HG03575 (cell line): ENCODE results near the gene ACTL10.

Experiments used
- ATAC-seq: cut with Tn5 transposase; IDR thresholded peaks from one replicate; pipeline ENCODE4 v1.9.1; 2021; ENCODE audit not compliant: unreplicated experiment, insufficient number of reproducible peaks, low FRiP score; ENCODE audit errors: extremely low read depth

ACTL10 gene

DNA sequence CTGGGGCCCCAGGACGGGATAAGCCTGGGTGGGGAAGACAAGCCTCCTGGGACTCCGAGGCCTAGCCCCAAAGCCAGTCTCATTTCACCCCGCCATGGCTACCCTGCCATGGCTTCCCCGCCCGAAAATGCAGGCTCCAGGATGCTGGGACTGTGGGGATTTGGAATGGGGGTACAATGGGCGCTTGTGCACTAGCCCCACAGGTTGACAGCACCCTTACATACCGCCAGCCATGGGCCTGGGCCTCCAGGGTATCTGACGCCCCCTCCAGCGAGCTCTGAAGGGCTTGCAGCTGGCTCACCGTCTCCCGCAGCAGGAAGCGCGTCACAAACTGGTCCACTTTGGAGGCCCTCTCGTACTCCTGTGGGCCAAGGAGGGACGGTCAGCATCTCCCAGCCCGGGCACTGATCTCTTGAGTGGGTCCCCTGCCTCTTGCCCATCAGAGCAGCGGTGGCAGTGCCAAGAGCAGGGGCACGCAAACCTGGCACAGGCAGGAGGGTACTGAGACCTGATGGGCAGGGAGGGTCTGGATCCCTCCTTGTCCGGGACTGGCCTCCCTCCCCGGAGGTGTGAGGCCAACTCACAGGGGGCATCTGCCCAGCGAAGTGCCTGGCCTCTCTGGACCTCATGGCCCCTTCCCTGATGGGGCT lies 6.6 kb upstream of the ACTL10 start:
- no peak for ATAC-seq

- no peak for ATAC-seq
Observed at GRCh38 chr20:33660685-33661058, 6.1 kb upstream of the ACTL10 start.

DNA sequence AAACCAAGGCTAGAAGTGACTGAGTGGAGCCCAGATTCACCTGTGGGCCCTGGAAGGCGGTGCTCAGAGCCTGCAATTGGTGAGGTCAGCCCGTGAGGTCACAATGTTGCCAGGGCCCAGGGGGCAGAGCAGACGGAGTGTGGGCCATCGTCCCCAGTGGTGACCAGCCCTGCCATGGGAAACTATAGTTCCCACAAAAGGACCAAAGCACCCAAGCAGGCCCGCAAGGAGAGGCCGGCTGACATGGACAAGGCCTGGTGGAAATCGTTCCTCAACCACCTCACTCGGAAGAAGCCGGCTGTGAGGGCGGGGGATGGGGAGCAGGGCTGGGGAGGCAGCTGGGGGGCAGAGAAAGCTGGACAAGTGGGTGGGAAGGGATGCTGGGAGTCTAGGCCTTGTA lies 4.6 kb upstream of the ACTL10 start, which contains the start of gene C20orf144:
Gene C20orf144, plus strand, starts transcription at position 156 of the 400 bp plus-strand sequence. Its CDS starts 19 bp downstream, at position 175.
- ATAC-seq = no peak

DNA sequence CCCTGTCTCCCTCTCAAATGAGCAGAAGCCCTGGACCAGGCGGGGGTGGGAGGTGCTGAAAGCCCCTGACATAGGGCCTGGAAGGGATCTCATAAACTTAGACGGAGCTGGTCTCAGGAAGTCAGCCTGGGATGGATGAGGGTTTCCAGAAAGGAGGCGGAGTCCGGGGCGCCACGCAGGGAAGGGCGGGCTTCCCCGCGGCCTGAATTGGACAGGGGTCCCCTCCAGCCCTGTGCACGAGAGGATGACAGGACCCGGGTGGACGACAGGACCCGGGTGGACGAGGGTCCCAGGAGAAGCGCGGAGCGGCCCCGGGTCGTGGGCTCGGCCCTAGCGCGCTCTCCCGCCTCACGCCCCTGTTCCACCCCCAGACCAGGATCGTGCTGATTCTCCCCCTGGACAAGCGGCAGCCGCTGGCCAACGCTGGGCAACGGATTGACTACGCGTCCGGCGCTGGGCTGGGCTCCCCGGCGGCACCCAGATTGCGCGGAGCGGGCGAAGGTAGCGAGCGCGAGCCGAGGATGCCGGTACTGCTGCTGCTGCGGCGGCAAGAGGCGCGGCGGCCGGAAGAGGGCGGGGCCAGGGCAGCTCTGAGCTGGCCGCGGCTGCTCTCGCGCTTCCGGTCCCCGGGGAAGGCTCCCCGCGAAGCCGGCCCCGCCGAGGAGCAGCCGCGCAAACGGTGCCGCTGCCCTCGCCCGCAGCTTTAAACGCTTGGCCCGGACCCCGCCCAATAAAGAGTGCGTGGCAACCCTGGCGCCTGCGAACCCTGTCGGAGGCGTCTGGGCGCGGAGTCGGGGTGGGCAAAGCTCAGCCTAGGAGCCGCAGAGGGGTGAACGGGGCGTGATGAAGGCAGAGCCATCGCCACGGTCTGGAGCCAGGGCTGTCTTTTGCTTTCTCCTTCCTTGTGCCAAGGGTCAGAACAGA lies 3.3 kb upstream of the ACTL10 start:
- ATAC-seq = no peak

DNA sequence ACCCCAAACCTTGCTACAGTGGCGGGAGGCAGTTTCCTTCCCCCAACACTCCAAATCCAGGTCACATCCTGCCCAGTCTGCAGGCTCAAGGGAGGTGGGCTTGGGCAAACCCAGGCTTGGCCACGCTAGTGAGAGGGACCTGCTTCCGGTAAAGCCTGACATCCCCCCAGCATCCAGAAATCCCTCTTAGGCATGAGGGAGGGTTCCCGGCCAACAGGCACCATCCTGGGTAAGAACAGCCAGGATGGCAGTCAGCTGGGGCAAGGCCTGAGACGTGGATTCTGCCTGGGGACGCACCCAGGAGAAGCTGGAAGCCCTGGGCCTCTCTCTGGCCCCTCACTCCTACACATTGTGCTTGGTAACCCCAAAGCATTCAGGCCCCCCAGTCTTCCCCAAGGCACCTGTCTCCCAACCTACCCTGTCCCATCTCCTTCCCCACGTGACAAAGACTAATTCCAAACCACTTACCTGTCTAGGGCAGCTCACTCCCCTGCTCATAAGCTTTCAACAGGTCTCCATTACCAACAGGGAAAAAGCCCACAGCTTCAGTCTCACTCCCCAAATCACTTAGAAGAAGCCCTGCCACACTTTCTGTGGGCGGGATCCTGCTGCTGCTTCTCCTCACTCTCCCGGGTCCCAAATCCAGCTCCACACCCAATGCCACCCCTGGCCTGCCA lies 2.5 kb upstream of the ACTL10 start:
- ATAC-seq = no peak

GRCh38 chr20:33664762-33665144 lies 2.0 kb upstream of the ACTL10 start:
- no peak for ATAC-seq

DNA sequence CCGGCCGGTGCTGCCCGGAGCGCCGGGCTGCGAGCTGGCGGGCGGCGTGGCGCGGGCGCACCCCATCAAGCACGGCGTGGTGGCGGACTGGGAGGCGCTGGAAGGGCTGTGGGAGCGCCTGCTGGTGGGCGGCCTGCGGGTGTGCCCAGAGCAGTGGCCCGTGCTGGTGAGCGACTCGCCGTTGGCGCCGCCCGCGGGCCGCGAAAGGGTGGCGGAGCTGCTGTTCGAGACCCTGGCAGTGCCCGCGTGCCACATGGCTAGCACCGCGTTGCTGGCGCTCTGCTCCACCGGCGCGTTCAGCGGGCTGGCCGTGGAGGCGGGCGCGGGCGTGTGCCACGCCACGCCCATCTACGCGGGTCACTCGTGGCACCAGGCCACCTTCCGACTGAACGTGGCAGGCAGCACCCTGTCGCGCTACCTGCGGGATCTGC lies 517 bp downstream of the ACTL10 start:
- no peak for ATAC-seq

DNA sequence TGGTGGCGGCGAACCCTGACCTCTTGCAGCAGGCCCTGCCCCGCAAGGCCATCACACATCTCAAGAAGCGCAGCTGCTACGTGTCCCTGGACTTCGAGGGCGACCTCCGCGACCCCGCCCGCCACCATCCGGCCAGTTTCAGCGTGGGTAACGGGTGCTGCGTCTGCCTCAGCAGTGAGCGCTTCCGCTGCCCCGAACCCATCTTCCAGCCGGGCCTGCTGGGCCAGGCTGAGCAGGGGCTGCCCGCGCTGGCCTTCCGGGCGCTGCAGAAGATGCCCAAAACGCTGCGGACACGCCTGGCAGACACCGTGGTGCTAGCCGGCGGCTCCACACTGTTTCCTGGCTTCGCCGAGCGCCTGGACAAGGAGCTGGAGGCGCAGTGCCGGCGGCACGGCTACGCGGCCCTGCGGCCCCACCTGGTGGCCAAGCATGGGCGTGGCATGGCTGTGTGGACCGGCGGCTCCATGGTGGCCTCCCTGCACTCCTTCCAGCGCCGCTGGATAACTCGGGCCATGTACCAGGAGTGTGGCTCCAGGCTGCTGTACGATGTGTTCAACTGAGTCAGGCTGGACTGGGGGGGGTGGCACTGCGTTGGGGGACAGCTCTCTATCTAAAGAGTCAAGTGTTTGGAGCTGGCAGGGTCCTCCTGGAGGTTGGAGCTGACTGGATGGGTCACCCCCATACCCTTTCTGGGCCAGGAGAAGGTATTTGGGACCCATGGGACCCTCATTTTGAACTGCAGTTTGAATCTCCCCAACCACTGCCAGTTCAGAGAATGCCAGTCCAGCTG lies 1.1 kb downstream of the ACTL10 start:
- no peak for ATAC-seq

DNA sequence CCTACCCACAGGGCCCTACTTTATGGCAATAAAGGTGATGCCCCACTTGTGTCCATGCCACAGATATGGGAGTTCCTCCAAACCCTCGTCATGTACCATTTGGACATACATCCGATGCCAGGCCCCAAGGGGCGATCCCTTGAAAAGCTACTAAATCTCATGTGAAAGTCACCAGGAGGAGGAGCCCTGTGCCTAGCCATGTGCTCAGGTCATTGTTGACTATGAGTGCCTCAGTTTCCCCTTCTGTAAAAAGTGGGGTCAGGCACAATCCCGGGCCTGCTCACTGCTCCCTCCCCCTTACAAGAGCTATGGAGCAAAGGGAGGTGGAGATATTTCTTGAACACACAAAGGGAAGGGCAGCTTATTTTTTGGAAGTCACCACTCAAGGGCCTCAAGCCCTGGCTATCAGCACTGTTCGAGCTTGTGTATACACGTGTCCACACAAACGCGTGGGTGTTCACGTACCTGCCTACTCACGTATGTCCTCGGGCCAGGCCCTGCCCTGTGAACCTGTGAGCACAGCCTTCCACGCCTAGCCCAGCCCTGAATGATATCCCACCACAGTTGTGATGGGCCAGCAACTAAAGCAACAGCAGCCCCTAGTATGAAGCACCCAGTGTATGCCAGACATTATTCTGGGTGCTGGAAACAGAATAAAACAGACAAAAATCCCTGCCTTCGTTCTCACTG lies 1.9 kb downstream of the ACTL10 start:
- ATAC-seq = no peak

GRCh38 chr20:33669224-33669623 lies 2.5 kb downstream of the ACTL10 start:
- no peak for ATAC-seq

GRCh38 chr20:33669873-33670640 lies 3.3 kb downstream of the ACTL10 start:
- no peak for ATAC-seq

GRCh38 chr20:33670715-33671499 lies 4.2 kb downstream of the ACTL10 start:
- ATAC-seq = no peak

DNA sequence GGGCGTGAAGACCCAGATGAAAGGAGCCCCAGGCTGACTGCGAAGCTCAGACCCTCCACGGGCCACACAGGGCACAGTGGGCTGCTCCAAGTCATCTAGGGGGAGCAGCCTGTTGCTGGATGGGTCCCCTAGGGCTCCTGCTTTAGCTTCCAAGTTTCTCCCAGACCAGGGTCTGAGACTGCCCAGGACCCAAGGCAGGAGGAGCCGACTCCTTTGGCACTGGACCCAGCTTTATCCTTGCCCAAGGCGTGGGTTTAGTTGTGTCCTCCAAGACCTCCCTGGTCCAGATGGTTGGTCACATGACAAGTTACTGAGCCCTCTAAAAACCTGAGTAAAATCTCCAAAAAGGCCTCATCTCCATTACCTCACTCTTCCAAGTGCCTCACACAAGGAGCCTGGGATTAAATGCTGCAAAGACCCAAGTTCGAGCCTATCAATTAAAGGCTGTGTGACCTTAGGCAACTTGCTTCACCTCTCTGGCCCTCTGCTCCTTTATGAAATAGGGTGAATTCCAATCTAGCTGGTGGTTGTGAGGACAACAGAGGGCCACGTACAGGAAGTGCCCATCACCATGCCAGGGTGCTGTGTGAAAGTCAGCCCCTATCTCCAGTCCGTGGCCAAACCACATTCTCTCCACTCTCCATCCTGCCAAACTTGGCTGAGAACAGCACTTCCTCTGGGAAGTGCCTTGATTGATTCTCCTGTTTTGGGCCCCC lies 5.0 kb downstream of the ACTL10 start:
- ATAC-seq = no peak

GRCh38 chr20:33672426-33673113 lies 5.8 kb downstream of the ACTL10 start:
- no peak for ATAC-seq

GRCh38 chr20:33673114-33673409 lies 6.3 kb downstream of the ACTL10 start:
- no peak for ATAC-seq
